KOPT-K1 (cell line): ENCODE results near the gene STAT1.
"Not testable (repeated sequence)": the region's sequence is repeated elsewhere in the genome, so short reads cannot be mapped to it uniquely, and the experiment has no call there.

Source experiments
- H3K27ac ChIP-seq: fragments of 200-600 bp; sonication (generic); 2 replicates; pipeline ENCODE4 v1.5.1; 2016; ENCODE audit warnings: antibody characterized with exemption, mild to moderate bottlenecking, low read depth, low read length; ENCODE audit not compliant: poor library complexity, severe bottlenecking
- H3K36me3 ChIP-seq: fragments of 200-600 bp; sonication (generic); 2 replicates; pipeline ENCODE4 v1.5.1; 2017; ENCODE audit warnings: antibody characterized with exemption, mild to moderate bottlenecking, low read length, moderate library complexity; ENCODE audit not compliant: insufficient read depth
- H3K9me3 ChIP-seq: fragments of 200-600 bp; sonication (generic); 2 replicates; pipeline ENCODE4 v1.5.1; 2017; ENCODE audit warnings: antibody characterized with exemption, low read length, mild to moderate bottlenecking; ENCODE audit not compliant: insufficient read depth, poor library complexity, severe bottlenecking

The STAT1 gene

DNA sequence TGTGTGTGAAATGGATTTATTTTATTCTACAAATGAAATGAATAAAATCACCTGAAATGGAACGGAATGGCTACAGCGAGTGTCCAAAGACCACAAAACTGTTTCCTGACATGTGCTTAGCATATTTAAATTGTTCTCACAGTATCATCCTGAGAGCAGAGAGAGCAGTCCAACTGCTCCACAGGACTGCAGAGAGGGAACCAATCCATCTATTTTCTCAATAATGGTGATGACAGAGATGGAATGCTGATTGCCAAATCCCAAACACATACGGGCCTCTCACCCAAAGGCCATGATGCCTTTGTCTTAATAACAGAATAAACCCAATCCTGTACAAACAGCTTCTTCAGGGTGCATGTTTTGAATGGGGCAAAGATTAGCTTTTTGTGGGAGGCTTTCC lies 41.1 kb downstream of the STAT1 start:
- H3K9me3 ChIP-seq, result no peaks in the 10 kb centered on the region
- H3K27ac ChIP-seq, result no peak overlapping the region
- H3K36me3 ChIP-seq, result peaks cover 99% of the 10 kb centered on the region

DNA sequence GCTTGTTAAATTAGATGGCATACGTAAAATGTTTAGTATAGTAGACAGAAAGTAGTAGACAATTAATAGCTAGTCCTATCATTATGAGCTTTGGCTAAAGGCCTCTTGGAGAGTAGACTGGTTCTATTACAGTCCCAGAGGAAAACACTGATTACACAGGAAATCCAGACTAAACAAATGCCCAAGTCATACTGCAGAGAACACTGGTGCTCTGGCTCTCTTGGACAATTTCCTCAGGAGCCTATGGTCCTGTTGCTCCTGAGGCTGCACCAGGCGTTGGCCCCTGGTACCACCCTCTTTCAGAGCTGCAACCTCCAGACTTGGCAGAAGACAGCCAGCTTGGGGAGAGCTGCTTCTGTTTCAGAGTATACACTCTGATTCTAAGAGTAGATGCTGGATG lies 41.8 kb downstream of the STAT1 start:
- Histone ChIP-seq H3K36me3 (peaks cover 99% of the 10 kb centered on the region), H3K27ac (no peak overlapping the region), H3K9me3 (no peaks in the 10 kb centered on the region)

DNA sequence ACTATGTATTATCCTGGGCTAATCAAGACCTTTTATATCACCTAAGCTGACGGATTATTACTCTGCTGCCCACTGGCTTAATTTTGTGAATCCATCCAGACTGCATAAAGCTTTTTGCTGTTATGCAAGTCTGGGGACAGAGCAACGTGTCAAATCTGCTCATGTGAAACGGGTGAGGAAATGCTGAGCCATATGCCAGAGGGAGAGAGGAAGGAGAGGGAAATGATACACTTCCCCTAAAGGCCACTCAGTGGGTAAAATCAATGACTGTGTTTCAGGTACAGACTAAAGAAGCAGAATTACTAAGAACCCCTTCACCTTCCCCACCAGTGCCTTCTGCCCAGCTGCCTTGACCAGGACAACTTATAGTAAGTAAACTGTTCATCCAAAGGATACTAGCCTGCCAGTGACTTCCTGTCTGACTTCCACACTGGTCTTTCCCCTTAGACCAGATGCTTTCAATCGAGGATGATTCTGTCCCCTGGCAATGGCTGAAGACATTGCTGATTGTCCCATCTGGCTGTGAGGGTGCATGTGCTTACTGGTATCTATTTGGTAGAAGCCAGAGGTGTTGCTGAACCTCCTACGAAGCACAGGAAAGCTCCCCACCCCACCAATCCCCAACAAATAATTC lies 43.0 kb downstream of the STAT1 start:
- no peaks in the 10 kb centered on the region for H3K9me3 ChIP-seq
- peaks cover 100% of the 10 kb centered on the region for H3K36me3 ChIP-seq
- H3K27ac ChIP-seq, result no peak overlapping the region

- H3K36me3 ChIP-seq, result peaks cover 100% of the 10 kb centered on the region
- no peaks in the 10 kb centered on the region for H3K9me3 ChIP-seq
- H3K27ac ChIP-seq, result no peak overlapping the region
Measured at GRCh38 chr2:190970160-190970559, 43.8 kb downstream of the STAT1 start.

DNA sequence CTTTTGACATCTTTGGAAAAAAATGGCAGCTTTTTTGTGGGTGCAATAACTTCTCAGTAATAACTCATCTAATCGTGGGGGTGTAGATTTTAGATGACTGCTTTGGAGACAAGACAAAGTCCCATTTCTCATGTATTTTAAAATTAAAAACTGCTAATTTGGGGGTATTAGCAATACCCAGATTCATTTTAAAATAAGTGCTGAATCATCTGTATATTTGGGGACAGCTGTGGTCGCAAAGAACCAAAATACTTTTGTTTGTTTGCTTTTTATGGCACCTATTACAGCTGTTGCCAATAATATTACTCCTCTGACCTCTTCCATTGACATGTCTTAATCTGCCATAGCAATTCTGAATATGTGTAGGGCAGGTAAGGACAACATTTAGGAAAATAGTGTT lies 45.4 kb downstream of the STAT1 start:
- H3K27ac ChIP-seq, result no peak overlapping the region
- H3K36me3 ChIP-seq, result peaks cover 100% of the 10 kb centered on the region
- H3K9me3 ChIP-seq, result no peaks in the 10 kb centered on the region

GRCh38 chr2:190965580-190966222 lies 48.3 kb downstream of the STAT1 start:
- H3K36me3 ChIP-seq, result peaks cover 100% of the 10 kb centered on the region
- H3K9me3 ChIP-seq, result no peaks in the 10 kb centered on the region
- no peak overlapping the region for H3K27ac ChIP-seq

DNA sequence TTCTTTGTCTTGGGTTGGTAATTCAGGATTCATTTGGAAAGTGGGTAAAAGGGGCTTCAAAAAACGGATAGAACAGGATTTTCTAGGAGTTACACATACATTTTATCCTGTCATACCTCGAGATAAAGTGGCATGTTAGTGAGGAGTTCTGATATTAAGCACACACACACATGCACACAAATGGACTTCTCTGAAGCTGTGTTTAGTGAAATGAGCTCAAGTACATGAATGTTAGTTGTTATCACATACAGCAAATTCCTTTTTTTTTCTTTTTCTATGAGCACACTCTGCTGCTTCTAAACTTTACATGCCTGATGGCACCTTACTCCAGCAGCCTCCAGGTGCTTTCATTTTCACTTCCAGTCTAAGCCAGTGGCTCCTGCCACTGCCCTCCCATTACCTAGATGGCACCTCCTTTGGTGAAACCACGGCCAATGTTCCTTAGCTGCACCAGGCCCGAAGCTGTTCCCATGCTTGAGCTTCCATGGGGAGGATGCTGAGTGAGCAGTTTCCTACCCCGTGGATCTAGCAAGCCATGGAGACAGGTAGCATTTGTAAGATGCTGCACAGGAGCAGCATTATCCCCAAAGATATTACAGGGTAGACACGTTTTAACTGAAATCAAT lies 49.7 kb downstream of the STAT1 start:
- Histone ChIP-seq H3K36me3 (peaks cover 87% of the 10 kb centered on the region), H3K27ac (peak overlapping the region; percentile 12), H3K9me3 (no peaks in the 10 kb centered on the region)

DNA sequence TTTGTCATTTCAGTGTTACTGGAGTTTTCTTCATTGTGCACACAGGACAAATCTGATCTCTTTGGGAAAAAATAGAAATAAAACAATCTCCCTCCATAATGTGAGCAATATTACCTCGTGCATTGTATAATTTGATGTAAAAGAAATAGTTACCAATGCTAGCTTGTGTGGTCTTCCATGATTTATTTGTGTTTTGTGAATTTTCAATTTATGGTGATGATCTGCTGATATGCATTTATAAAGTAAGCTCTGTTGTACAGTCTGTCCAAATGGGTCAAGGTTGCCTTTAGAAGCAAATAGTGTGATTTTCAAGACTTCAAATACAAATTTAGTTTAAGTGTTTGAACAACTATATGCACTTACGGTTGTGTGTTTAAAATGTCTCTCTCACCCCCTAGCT lies 50.9 kb downstream of the STAT1 start:
- Histone ChIP-seq H3K36me3 (peaks cover 75% of the 10 kb centered on the region), H3K9me3 (no peaks in the 10 kb centered on the region), H3K27ac (no peak overlapping the region)

DNA sequence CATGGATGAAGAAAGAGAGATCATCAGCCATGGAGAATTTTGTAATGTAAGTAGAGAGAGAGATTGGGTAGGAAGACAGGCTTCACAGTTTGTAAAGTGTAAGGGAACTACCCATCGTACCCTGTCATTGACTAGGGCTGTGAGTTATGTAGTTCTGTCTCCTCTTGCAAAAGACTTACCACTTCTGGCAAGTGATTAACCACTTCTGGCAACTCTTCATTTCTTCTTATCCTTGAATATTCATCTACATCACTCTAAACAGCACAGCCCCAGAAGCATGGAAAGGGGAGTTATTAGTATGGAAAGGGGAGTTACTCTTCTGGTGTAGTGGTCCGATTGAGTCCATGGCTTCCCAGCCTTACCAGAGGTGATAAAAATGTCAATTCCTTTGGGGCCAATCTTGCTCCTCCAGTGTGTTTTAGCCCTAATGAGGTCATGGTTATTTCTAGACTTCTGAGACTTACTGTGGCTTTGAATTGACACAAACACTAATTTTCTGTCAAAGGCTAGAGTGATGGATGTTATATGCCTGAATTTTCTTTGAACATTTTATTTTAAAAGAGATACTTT lies 52.0 kb downstream of the STAT1 start:
- H3K9me3 ChIP-seq, result no peaks in the 10 kb centered on the region
- H3K27ac ChIP-seq, result no peak overlapping the region
- H3K36me3 ChIP-seq, result peaks cover 65% of the 10 kb centered on the region

DNA sequence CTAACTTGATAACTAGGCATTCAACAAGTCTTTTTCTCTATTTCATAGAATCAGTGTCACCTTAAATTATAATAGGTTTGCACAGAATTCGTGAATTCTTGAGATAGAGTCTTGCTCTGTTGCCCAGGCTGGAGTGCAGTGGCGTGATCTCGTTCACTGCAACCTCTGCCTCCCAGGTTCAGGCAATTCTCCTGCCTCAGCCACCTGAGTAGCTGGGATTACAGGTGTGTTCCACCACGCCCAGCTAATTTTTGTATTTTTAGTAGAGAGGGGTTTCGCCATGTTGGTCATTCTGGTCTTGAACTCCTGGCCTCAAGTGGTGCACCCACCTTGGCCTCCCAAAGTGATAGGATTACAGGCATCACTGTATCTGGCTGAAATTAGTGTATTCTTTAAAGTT lies 52.9 kb downstream of the STAT1 start:
- not testable (repeated sequence) for H3K9me3 ChIP-seq, H3K27ac ChIP-seq
- peaks cover 56% of the 10 kb centered on the region for H3K36me3 ChIP-seq

DNA sequence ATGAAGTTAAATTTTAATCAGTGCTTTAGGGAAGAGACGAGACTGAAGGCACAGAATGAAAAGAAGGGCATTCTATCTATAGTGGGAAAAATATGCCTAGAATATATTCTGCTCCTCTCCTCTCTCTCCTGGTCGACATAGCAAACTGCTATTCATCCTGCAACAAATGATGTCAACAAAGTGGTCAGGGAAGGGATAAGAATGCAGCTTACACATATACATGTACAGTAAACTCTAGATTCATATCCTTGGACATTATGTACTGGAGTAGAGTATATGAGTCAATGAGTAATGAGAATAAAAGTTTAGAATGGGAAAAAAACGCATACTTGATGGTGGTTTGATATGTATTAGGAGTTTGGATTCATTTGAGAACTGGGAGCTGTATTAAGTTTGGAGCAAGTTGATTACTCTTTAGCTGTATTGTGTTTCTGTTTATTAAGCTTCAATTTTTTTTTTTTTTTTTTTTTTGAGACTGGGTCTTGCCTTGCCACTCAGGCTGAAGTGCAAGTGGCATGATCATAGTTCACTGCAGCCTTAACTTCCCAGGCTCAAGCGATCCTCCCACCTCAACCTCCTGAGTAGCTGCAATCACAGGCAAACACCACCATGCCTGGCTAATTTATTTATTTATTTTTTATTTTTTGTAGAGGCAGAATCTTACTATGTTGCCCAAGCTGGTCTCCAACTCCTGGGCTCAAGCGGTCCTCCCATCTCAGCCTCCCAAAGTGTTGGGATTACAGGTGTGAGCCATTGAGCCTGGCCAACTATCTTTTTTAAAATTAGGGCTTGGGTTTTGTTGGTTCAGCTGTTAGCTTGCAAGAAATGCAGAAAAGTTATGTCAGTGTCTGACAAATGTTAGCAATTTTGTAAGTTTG lies 53.8 kb downstream of the STAT1 start:
- H3K36me3 ChIP-seq, result peaks cover 46% of the 10 kb centered on the region
- no peak overlapping the region for H3K27ac ChIP-seq

DNA sequence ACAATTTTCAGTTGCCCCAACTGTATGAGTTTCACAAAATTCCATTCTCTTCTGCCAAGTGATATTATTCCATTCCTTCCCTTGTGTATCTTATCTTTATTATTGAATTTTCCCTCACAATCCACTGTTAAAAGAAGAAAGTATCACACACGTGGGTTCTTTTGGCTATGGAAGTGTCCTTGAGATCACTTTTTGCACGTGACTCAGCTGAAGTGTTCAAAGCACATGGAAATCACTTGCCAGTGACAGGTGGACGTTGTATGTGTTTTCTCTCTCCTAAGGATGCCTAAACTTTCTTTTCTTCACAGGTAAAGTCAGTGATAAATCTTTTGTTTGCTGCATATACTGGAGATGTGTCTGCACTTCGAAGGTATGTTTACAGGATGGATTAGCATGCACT lies 60.7 kb downstream of the STAT1 start:
- Histone ChIP-seq H3K9me3 (no peaks in the 10 kb centered on the region), H3K27ac (no peak overlapping the region), H3K36me3 (no peaks in the 10 kb centered on the region; the same call in 1 of the 2 replicates)

More for the DNA sequence above, 53.8 kb downstream of the STAT1 start:
- no peaks in the 10 kb centered on the region for H3K9me3 ChIP-seq

DNA sequence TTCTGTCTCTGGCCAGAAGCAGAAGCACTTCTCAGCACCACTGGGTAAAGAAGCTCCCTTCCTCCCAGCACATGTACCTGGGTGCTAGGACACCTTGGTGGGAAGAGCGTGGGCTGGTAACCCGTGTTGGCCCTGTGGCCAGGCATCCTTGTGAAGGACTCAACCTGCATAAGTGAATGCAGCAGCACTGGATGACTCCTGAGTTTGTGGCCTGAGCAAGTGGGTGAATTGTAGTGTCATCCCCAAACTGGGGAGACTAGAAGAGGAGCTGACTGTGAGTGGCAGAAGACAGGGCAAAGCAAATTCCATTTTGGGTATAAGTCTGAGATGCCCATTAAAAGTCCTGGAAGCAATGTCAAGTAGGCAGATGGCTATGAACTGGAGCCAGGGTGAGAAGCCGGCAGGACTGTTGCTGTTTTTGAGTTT lies 63.4 kb downstream of the STAT1 start:
- H3K9me3 ChIP-seq, result no peaks in the 10 kb centered on the region
- no peak overlapping the region for H3K27ac ChIP-seq
- no peaks in the 10 kb centered on the region for H3K36me3 ChIP-seq

GRCh38 chr2:190948671-190949070 lies 65.3 kb downstream of the STAT1 start:
- Histone ChIP-seq H3K27ac (no peak overlapping the region), H3K36me3 (no peaks in the 10 kb centered on the region), H3K9me3 (no peaks in the 10 kb centered on the region)
